GM10248 (cell line): ENCODE data around the gene EML6.

Experiments
- CTCF ChIA-PET: fragments of 300-600 bp; sonication (Branson Sonifier 250); formaldehyde crosslinking; extraction: SDS; loops from one replicate; lab custom pipeline; 2021; ENCODE audit warnings: antibody characterized with exemption; lab: Yijun Ruan, JAX
- POLR2A ChIA-PET: fragments of 350-650 bp; sonication (Branson Sonifier 250); formaldehyde crosslinking; extraction: SDS; loops from one replicate; lab custom pipeline; 2020; ENCODE audit warnings: antibody characterized with exemption; lab: Yijun Ruan, JAX
- DNase-seq: peaks from one replicate; pipeline ENCODE4 v3.0.0; 2012; ENCODE audit errors: extremely low spot score
- CTCF ChIP-seq: IDR thresholded peaks from 2 replicates; pipeline ENCODE4 v1.5.1; 2012; ENCODE audit warnings: mild to moderate bottlenecking, low read depth; ENCODE audit errors: extremely low read depth, missing control alignments, control extremely low read depth

The EML6 gene

DNA sequence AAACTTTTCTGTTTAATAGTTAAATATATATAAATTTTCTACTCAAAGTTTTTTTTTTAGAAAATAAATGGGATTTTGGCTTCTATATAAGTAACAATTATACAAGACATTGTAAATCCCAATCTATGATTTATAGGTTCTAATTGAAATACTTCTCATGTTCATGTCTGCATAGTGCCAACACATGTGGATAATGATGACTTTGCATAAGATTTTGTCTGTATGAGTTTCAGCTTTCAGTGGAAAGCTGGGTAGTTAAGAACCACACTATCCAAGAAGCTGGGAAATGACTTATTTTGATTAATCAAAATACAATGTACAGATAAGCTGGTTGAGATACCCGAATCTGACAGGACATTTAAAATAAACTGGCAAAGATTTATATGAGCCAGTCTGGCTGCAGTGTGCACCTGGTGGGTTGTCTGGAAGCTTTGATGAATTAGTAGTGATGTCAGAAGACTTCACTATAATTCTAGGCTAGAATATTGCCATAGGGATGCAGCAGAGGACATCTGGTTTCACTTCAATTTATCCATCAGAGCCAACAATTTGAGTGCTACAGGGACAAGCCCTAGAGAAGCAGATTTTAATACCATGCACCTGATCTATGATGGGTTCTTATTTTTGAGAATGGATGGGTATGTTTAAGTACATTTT, 45.4 kb downstream of the EML6 start:
- TF ChIP-seq CTCF, result no peak
- ChIA-PET POLR2A (no interaction called here), CTCF (no interaction called here)
- DNase-seq, result no peak

GRCh38 chr2:54770211-54770610, 46.7 kb downstream of the EML6 start:
- ChIA-PET POLR2A (interaction anchor here (0.6 kb wide), 1 partner anchor 107 kb away, joined by 4 read pairs; no protein-coding TSS in a partner anchor), CTCF (interaction anchor here (1.1 to 1.6 kb wide), 4 partner anchors 8 to 68 kb away, joined by 3 to 5 read pairs (median 4); no protein-coding TSS in a partner anchor)
- DNase-seq, result no peak
- TF ChIP-seq CTCF, result no peak

DNA sequence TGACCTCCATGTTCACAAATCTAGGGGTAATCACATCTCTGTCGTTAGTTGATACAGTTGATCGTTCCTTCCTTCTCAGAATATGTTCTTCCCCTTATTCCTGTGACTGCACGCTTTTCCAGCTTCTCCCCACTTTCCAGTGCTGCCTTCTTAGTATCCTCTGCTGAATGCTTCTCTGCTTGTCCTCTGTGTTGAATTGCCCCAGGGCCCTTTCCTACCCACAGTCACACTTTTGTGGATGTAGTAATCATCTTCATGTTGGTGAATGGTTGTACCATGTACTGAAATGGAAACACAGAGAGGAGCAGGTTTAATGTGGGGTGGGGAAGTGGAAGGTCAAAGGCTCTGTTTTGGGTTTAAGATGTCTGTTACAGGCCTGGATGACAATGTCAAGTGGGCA, 47.2 kb downstream of the EML6 start:
- CTCF ChIA-PET, result interaction anchor here (1.1 to 1.6 kb wide), 6 partner anchors 8 to 70 kb away, joined by 3 to 5 read pairs (median 3); no protein-coding TSS in a partner anchor
- TF ChIP-seq CTCF, result no peak
- POLR2A ChIA-PET, result no interaction called here
- no peak for DNase-seq

- POLR2A ChIA-PET, result no interaction called here
- TF ChIP-seq CTCF, result no peak
These were observed 47.9 kb downstream of the EML6 start for GRCh38 chr2:54771166-54771885.

GRCh38 chr2:54772110-54772509, 48.6 kb downstream of the EML6 start:
- DNase-seq, result no peak
- POLR2A ChIA-PET, result no interaction called here
- TF ChIP-seq CTCF, result no peak
- CTCF ChIA-PET, result interaction anchor here (1.1 to 2.1 kb wide), 6 partner anchors 9 to 248 kb away, joined by 3 to 6 read pairs (median 3); no protein-coding TSS in a partner anchor

More at GRCh38 chr2:54771166-54771885, 47.9 kb downstream of the EML6 start:
- CTCF ChIA-PET, result interaction anchor here (1.4 to 1.6 kb wide), 4 partner anchors 10 to 70 kb away, joined by 3 to 5 read pairs (median 3); no protein-coding TSS in a partner anchor
- no peak for DNase-seq

DNA sequence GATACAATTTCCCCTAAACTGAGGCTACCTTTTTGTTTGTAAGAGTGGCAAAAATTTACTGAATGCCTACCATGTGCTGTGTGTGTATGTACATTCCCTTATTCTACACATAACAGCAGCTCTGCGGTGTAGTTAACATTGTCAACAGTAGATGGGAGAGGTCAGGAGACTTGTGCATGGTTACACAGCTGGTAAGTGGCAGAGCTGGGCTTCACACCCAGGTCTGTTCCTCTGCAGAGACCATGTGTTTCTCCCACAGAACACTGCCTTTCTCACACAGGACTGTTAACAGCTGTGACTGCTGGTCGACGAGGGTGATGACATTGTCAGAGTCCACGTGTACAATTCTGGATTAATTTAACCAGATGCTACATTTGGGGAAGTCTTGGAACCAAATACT, 49.1 kb downstream of the EML6 start:
- no peak for DNase-seq
- no peak for TF ChIP-seq CTCF
- CTCF ChIA-PET, result interaction anchor here (1.1 to 2.1 kb wide), 4 partner anchors 9 to 248 kb away, joined by 3 to 6 read pairs (median 4); no protein-coding TSS in a partner anchor
- POLR2A ChIA-PET, result no interaction called here
